C4-2B (cell line): ENCODE measurements around the gene SLC4A4.

Source experiments
- ZFX ChIP-seq: fragments of 450-650 bp; IDR thresholded peaks from 2 replicates; pipeline ENCODE4 v1.6.1; 2017
- TF ChIP-seq, protein P1 (sequence below): fragments of 450-650 bp; conservative IDR thresholded peaks from 2 replicates; pipeline ENCODE4 v1.5.1; 2017; ENCODE audit warnings: mild to moderate bottlenecking

DNA sequence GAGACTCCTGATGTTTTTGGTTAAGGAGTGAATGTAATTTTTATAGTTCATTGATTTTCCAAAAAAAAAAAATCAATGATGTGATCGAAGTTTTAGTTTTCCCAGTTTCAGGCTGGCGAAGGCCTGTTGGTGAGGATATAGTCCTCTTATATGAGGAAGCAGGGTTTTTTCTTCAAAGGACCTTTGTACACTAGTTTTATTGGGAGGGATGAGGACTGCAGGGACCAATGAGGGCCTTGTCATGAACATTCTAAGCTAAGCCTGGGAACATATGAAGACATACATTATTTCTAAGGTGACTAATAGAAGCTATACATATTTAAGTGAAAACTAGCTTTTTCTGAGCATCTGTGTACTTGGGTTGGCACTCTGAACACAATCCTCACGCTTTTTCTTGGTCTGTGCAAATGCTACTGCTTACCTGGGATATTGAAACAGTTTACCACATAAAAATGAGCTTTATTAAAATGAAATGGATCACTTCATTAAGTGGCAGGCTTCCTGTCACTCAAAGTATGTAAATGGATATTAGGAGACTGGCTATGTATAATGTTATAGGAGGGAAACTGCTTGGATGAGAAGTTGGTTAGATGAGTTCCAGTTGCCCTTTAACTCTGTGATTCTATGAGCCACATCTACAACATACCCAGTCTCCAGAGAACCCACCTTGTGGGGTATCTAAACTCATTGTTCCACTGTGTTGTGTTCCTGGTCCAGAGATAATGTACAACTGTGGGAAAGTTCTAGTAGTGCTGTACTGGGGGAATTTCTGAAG is 43.5 kb downstream of the SLC4A4 start:
- TF ChIP-seq, protein P1, sequence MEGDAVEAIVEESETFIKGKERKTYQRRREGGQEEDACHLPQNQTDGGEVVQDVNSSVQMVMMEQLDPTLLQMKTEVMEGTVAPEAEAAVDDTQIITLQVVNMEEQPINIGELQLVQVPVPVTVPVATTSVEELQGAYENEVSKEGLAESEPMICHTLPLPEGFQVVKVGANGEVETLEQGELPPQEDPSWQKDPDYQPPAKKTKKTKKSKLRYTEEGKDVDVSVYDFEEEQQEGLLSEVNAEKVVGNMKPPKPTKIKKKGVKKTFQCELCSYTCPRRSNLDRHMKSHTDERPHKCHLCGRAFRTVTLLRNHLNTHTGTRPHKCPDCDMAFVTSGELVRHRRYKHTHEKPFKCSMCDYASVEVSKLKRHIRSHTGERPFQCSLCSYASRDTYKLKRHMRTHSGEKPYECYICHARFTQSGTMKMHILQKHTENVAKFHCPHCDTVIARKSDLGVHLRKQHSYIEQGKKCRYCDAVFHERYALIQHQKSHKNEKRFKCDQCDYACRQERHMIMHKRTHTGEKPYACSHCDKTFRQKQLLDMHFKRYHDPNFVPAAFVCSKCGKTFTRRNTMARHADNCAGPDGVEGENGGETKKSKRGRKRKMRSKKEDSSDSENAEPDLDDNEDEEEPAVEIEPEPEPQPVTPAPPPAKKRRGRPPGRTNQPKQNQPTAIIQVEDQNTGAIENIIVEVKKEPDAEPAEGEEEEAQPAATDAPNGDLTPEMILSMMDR, result no peak
- no peak for TF ChIP-seq ZFX
